DMS 273 treated with DMSO at 0.1 percent for 48 hours (cell line): ENCODE measurements around the gene AQP12A.
A peak's percentile ranks its signal among the peaks of the same experiment; 100 is the strongest.
"Not testable (repeated sequence)": the region's sequence is repeated elsewhere in the genome, so short reads cannot be mapped to it uniquely, and the experiment has no call there.

Experiments
- DNase-seq: peaks from one replicate; lab custom pipeline; 2025; lab: John Stamatoyannopoulos, UW

AQP12A gene

GRCh38 chr2:240687741-240688552 is 3.7 kb upstream of the AQP12A start:
- no peak for DNase-seq

GRCh38 chr2:240688553-240688919 is 3.1 kb upstream of the AQP12A start:
- DNase-seq, result no peak

GRCh38 chr2:240689975-240690374 is 1.7 kb upstream of the AQP12A start:
- no peak for DNase-seq

GRCh38 chr2:240690421-240691074 is 1.1 kb upstream of the AQP12A start:
- peak; percentile 12 for DNase-seq

- DNase-seq, result not testable (repeated sequence)
Observed at GRCh38 chr2:240691075-240691427, 615 bp upstream of the AQP12A start.

- not testable (repeated sequence) for DNase-seq
Observed at GRCh38 chr2:240692583-240693561, 1.2 kb downstream of the AQP12A start.

GRCh38 chr2:240694304-240694703 is 2.6 kb downstream of the AQP12A start:
- DNase-seq, result not testable (repeated sequence)

GRCh38 chr2:240695593-240695992 is 3.9 kb downstream of the AQP12A start:
- DNase-seq, result not testable (repeated sequence)

GRCh38 chr2:240696469-240696868 is 4.8 kb downstream of the AQP12A start:
- DNase-seq, result not testable (repeated sequence)

- not testable (repeated sequence) for DNase-seq
Observed at GRCh38 chr2:240698852-240699561, 7.3 kb downstream of the AQP12A start.

GRCh38 chr2:240699835-240700234 is 8.2 kb downstream of the AQP12A start:
- DNase-seq, result not testable (repeated sequence)

- DNase-seq, result not testable (repeated sequence)
Observed at GRCh38 chr2:240700616-240701015, 8.9 kb downstream of the AQP12A start.

GRCh38 chr2:240701091-240701735 is 9.5 kb downstream of the AQP12A start:
- DNase-seq, result no peak

- no peak for DNase-seq
Observed at GRCh38 chr2:240701736-240702639, 10.3 kb downstream of the AQP12A start.

GRCh38 chr2:240702640-240703011 is 11.0 kb downstream of the AQP12A start:
- no peak for DNase-seq

- no peak for DNase-seq
Observed at GRCh38 chr2:240703417-240704341, 12.0 kb downstream of the AQP12A start.

- no peak for DNase-seq
Observed at GRCh38 chr2:240704651-240705050, 13.0 kb downstream of the AQP12A start.

- no peak for DNase-seq
Observed at GRCh38 chr2:240705204-240705791, 13.6 kb downstream of the AQP12A start.
